ENCODE data around the gene FAM229A. TPM values are rescaled to one million over a fixed set of nuclear protein-coding genes. Genes with fewer than 3 reads are reported as not detected.
A peak's percentile ranks its signal among the peaks of the same experiment; 100 is the strongest.
"Not testable (repeated sequence)": the region's sequence is repeated elsewhere in the genome, so short reads cannot be mapped to it uniquely, and the experiment has no call there.

FAM229A gene
- total and polyA plus RNA-seq, 4 donors: 1.1 to 15.5 (median 9.8) TPM

DNA sequence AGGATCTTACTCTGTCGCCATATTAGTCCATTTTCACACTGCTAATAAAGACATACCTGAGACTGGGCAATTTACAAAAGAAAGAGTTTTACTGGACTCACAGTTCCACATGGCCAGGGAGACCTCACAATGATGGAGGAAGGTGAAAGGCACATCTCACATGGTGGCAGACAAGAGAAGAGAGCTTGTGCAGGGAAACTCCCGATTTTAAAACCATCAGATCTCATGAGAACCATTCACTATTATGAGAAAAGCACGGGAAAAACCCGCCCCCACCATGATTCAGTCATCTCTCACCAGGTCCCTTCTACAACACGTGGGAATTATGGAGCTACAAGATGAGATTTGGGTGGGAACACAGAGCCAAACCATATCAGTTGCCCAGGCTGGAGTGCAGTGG, 34.2 kb upstream of the FAM229A start:
- H3K27me3 ChIP-seq (ENCODE audit: control insufficient read depth, insufficient read depth, low read length); DNase-seq (ENCODE audit: low read depth in 4 of 6, low spot score in 6 of 6); H3K4me3 ChIP-seq (ENCODE audit: low read depth, low read length); H3K27ac ChIP-seq (ENCODE audit: low read depth, low read length); H3K9me3 ChIP-seq (ENCODE audit: control insufficient read depth, insufficient read depth, low read length): not testable (repeated sequence)
- Histone ChIP-seq H3K4me1 (ENCODE audit: control insufficient read depth, insufficient read depth, low read length) (peaks cover 24% of the 10 kb centered on the region), H3K36me3 (ENCODE audit: control insufficient read depth, insufficient read depth, low read length) (peaks cover 11% of the 10 kb centered on the region)
- no CpG with 5 or more reads among the region's 5 CpGs for WGBS (ENCODE audit: insufficient coverage)

GRCh38 chr1:32394890-32395432, 32.7 kb upstream of the FAM229A start:
- Histone ChIP-seq H3K4me3 (ENCODE audit: low read depth, low read length) (peak overlapping the region; percentile 86), H3K27me3 (ENCODE audit: control insufficient read depth, insufficient read depth, low read length) (no peaks in the 10 kb centered on the region), H3K27ac (ENCODE audit: low read depth, low read length) (peak overlapping the region; percentile 96), H3K4me1 (ENCODE audit: control insufficient read depth, insufficient read depth, low read length) (peaks cover 16% of the 10 kb centered on the region), H3K36me3 (ENCODE audit: control insufficient read depth, insufficient read depth, low read length) (peaks cover 25% of the 10 kb centered on the region), H3K9me3 (ENCODE audit: control insufficient read depth, insufficient read depth, low read length) (no peaks in the 10 kb centered on the region)
- WGBS (ENCODE audit: insufficient coverage): 2% methylated on average over 11 of the region's 14 CpGs
- DNase-seq (ENCODE audit: low read depth in 4 of 6, low spot score in 6 of 6): no peak

- under 1% methylated on average over 48 of the region's 48 CpGs for WGBS (ENCODE audit: insufficient coverage)
- H3K9me3 ChIP-seq (ENCODE audit: control insufficient read depth, insufficient read depth, low read length): no peaks in the 10 kb centered on the region
- H3K4me1 ChIP-seq (ENCODE audit: control insufficient read depth, insufficient read depth, low read length): peaks cover 16% of the 10 kb centered on the region
These were observed 32.0 kb upstream of the FAM229A start, which contains the start of gene BSDC1 for GRCh38 chr1:32394141-32394889. Gene BSDC1 (minus strand): TSS chr1:32394441. CDS start chr1:32394414, 27 bp downstream.

DNA sequence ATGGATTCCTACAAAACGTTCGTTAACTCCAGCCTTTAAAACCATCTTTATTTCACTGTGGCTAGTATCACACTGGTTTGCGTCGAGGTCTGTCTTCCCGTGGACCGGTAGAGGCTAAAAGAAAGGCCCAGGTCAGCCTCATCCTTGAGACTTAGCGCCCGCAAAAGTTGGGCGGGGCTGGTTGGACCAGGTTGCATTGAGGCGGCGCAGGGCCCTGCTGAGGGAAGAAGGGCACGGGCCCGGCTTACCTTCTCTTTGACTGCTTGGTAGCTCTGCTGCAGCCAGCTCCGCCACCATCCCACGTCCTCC, 31.5 kb upstream of the FAM229A start:
- no peaks in the 10 kb centered on the region for H3K27me3 ChIP-seq (ENCODE audit: control insufficient read depth, insufficient read depth, low read length)
- peaks cover 16% of the 10 kb centered on the region for H3K4me1 ChIP-seq (ENCODE audit: control insufficient read depth, insufficient read depth, low read length)
- peak overlapping the region; percentile 96 for H3K27ac ChIP-seq (ENCODE audit: low read depth, low read length)
- H3K4me3 ChIP-seq (ENCODE audit: low read depth, low read length): peak overlapping the region; percentile 86
- no peaks in the 10 kb centered on the region for H3K9me3 ChIP-seq (ENCODE audit: control insufficient read depth, insufficient read depth, low read length)
- peaks cover 35% of the 10 kb centered on the region for H3K36me3 ChIP-seq (ENCODE audit: control insufficient read depth, insufficient read depth, low read length)
- peak in 1 of 6 donors; percentile 14 for DNase-seq (ENCODE audit: low read depth in 4 of 6, low spot score in 6 of 6)
- WGBS (ENCODE audit: insufficient coverage): 0% methylated on average over 13 of the region's 15 CpGs

More at GRCh38 chr1:32394141-32394889, 32.0 kb upstream of the FAM229A start, which contains the start of gene BSDC1:
- Histone ChIP-seq H3K27me3 (ENCODE audit: control insufficient read depth, insufficient read depth, low read length) (no peaks in the 10 kb centered on the region), H3K27ac (ENCODE audit: low read depth, low read length) (peak within 1 kb of the TSS; percentile 96), H3K4me3 (ENCODE audit: low read depth, low read length) (peak within 1 kb of the TSS; percentile 86), H3K36me3 (ENCODE audit: control insufficient read depth, insufficient read depth, low read length) (peaks cover 31% of the 10 kb centered on the region)
- DNase-seq (ENCODE audit: low read depth in 4 of 6, low spot score in 6 of 6): peak; percentile 97 to 100 (median 98)

- H3K27ac ChIP-seq (ENCODE audit: low read depth, low read length): no peak overlapping the region
- peaks cover 16% of the 10 kb centered on the region for H3K4me1 ChIP-seq (ENCODE audit: control insufficient read depth, insufficient read depth, low read length)
- peaks cover 39% of the 10 kb centered on the region for H3K36me3 ChIP-seq (ENCODE audit: control insufficient read depth, insufficient read depth, low read length)
- peak overlapping the region; percentile 86 for H3K4me3 ChIP-seq (ENCODE audit: low read depth, low read length)
- no peaks in the 10 kb centered on the region for H3K9me3 ChIP-seq (ENCODE audit: control insufficient read depth, insufficient read depth, low read length)
- no peak for DNase-seq (ENCODE audit: low read depth in 4 of 6, low spot score in 6 of 6)
- WGBS (ENCODE audit: insufficient coverage): 46% methylated on average over 1 of the region's 1 CpG
- H3K27me3 ChIP-seq (ENCODE audit: control insufficient read depth, insufficient read depth, low read length): no peaks in the 10 kb centered on the region
These were observed 30.9 kb upstream of the FAM229A start for GRCh38 chr1:32393136-32393535.

GRCh38 chr1:32392325-32392724, 30.0 kb upstream of the FAM229A start:
- Histone ChIP-seq H3K4me1 (ENCODE audit: control insufficient read depth, insufficient read depth, low read length) (peaks cover 16% of the 10 kb centered on the region), H3K36me3 (ENCODE audit: control insufficient read depth, insufficient read depth, low read length) (peaks cover 43% of the 10 kb centered on the region)

DNA sequence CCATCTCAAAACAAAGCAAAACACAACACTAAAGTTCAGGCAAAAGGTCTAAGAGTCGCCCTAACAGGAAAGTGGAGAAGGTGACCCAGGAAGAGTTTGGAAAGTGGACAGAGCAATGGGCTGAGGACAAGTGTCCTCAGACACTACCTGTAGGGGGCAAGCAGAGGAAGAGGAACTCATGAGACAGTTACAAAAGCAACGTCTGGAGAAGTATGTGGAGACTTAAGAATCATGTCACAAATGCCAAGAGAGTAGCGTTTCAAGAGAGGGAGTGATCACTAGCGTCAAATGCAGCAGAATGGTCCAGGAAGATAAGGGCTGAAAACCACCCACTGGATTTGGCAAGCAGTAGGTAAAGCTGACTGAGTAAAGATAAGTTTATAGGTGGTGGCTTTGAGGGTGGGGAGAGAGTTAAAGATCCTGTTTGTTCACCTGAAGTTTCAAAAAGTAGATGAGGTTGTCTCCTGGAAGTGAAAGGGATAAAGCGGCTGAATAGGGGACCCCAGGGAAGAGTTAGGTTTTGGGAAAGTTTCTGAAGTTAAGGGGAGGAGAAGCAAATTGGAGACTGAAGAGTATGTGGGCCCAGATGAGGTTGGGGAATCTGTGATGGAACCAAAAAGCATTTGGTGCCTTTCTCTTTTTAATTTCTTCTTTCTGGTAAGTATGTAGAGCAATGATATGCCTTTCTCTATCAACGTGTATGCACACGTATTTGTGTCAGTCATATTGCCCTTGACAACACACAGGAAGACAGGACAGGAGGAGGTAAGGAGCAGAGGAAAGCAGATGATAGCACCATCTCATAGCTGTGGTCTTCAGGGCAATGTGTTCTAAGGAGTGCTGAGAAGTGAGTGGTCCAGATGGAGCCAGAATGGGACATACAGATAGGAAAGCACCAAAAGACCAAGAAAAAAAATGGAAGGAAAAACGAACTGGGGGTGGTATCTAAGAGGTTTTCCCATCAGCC, 28.9 kb upstream of the FAM229A start:
- H3K36me3 ChIP-seq (ENCODE audit: control insufficient read depth, insufficient read depth, low read length): peaks cover 51% of the 10 kb centered on the region
- no peaks in the 10 kb centered on the region for H3K9me3 ChIP-seq (ENCODE audit: control insufficient read depth, insufficient read depth, low read length)
- no peak overlapping the region for H3K4me3 ChIP-seq (ENCODE audit: low read depth, low read length)
- no peak for DNase-seq (ENCODE audit: low read depth in 4 of 6, low spot score in 6 of 6)
- H3K27ac ChIP-seq (ENCODE audit: low read depth, low read length): no peak overlapping the region
- WGBS (ENCODE audit: insufficient coverage): 95% methylated on average over 5 of the region's 8 CpGs
- no peaks in the 10 kb centered on the region for H3K27me3 ChIP-seq (ENCODE audit: control insufficient read depth, insufficient read depth, low read length)
- peaks cover 16% of the 10 kb centered on the region for H3K4me1 ChIP-seq (ENCODE audit: control insufficient read depth, insufficient read depth, low read length)

More at GRCh38 chr1:32392325-32392724, 30.0 kb upstream of the FAM229A start:
- no peaks in the 10 kb centered on the region for H3K9me3 ChIP-seq (ENCODE audit: control insufficient read depth, insufficient read depth, low read length)
- H3K27me3 ChIP-seq (ENCODE audit: control insufficient read depth, insufficient read depth, low read length): no peaks in the 10 kb centered on the region
- no peak overlapping the region for H3K27ac ChIP-seq (ENCODE audit: low read depth, low read length)
- DNase-seq (ENCODE audit: low read depth in 4 of 6, low spot score in 6 of 6): no peak
- no CpG with 5 or more reads among the region's 3 CpGs for WGBS (ENCODE audit: insufficient coverage)
- H3K4me3 ChIP-seq (ENCODE audit: low read depth, low read length): no peak overlapping the region

DNA sequence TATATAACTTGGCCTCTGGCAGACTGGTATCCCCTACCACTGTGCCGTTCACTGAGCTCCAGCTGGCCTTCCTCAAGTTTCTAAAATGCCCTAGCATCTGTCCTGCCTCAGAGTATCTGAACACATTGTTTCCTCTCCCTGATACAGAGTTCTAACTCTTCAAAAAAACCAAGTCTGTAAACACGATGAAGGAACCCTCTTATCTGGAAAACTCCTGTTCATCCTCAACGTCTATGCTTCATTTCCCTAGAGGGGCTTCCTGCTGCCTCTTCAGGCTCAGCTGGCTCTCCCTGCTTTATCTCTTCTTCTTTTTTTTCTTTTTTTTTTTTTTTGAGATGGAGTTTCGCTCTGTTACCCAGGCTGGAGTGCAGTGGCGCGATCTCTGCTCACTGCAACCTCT, 26.4 kb upstream of the FAM229A start:
- Histone ChIP-seq H3K9me3 (ENCODE audit: control insufficient read depth, insufficient read depth, low read length) (no peaks in the 10 kb centered on the region), H3K27ac (ENCODE audit: low read depth, low read length) (no peak overlapping the region), H3K36me3 (ENCODE audit: control insufficient read depth, insufficient read depth, low read length) (peaks cover 68% of the 10 kb centered on the region), H3K4me1 (ENCODE audit: control insufficient read depth, insufficient read depth, low read length) (peaks cover 13% of the 10 kb centered on the region), H3K4me3 (ENCODE audit: low read depth, low read length) (no peak overlapping the region), H3K27me3 (ENCODE audit: control insufficient read depth, insufficient read depth, low read length) (no peaks in the 10 kb centered on the region)
- DNase-seq (ENCODE audit: low read depth in 4 of 6, low spot score in 6 of 6): no peak
- 89% methylated on average over 3 of the region's 6 CpGs for WGBS (ENCODE audit: insufficient coverage)

DNA sequence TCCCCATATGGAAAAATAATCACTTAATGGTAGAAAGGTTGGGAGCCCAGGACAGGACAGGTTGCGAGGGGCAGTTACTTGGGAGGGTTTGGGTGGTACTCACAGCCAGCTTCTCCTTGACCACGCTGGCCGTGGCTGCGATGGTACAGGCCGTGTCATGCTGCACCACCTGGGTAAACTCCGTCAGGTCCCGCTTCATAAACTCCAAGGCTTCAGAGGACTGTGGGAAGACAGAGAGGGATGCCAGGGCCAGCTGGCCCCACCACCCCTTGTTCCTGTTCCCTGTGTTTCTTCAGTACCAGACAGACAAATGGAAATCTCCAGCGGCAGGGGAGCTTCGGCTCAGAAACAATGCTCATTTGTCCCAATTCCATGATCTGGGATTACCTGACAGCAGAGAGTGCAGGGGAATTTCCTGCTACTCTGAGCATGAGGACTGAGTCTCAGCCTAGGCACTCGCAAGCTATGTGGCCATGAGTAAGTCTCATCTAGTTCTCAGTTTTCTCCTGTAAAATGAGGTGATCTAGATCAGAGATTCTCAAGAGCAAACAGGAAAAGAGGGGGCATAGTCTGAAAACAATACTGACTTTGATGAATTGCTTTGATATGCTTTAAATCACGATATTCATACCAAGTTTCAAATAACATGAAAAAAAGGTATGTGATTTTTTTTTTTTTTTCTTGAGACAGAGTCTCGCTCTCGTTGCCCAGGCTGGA, 24.5 kb upstream of the FAM229A start:
- over 99% methylated on average over 9 of the region's 13 CpGs for WGBS (ENCODE audit: insufficient coverage)
- Histone ChIP-seq H3K9me3 (ENCODE audit: control insufficient read depth, insufficient read depth, low read length) (no peaks in the 10 kb centered on the region), H3K4me3 (ENCODE audit: low read depth, low read length) (no peak overlapping the region), H3K27ac (ENCODE audit: low read depth, low read length) (no peak overlapping the region), H3K27me3 (ENCODE audit: control insufficient read depth, insufficient read depth, low read length) (no peaks in the 10 kb centered on the region), H3K4me1 (ENCODE audit: control insufficient read depth, insufficient read depth, low read length) (peaks cover under 1% of the 10 kb centered on the region), H3K36me3 (ENCODE audit: control insufficient read depth, insufficient read depth, low read length) (peaks cover 75% of the 10 kb centered on the region)
- DNase-seq (ENCODE audit: low read depth in 4 of 6, low spot score in 6 of 6): no peak

Data from spinal cord (tissue), 10 donors.